HG02642 (cell line): Measurements from ENCODE around the gene CCKAR.
"Not testable (repeated sequence)": the region's sequence is repeated elsewhere in the genome, so short reads cannot be mapped to it uniquely, and the experiment has no call there.

Source experiments
- ATAC-seq: cut with Tn5 transposase; IDR thresholded peaks from one replicate; pipeline ENCODE4 v1.9.1; 2021; ENCODE audit warnings: mild to moderate bottlenecking; ENCODE audit not compliant: unreplicated experiment, poor library complexity

Gene CCKAR

GRCh38 chr4:26490111-26490959 is at the start of gene CCKAR:
TSS of gene CCKAR (minus strand) at chr4:26490484. CDS start at chr4:26490267, 217 bp downstream.
- no peak for ATAC-seq

DNA sequence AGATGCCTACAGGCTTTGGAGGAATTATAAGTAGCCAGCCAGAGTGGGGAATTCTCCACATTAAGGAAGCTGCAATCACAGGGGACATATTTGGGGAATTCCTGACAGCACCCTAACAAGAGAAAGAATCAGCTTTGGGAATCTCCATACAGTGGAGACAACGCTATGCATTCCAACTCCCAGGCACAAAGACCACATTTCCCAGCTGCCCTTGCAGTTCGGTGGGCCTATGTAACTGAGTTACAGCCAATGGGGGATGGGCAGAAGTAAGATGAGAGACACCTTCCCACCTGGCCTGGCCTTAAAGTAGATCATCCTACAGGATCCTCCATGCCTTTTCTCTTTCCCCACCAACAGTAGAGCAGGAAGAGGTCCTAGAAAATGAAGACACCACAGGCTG is 43.4 kb upstream of the CCKAR start:
- no peak for ATAC-seq

DNA sequence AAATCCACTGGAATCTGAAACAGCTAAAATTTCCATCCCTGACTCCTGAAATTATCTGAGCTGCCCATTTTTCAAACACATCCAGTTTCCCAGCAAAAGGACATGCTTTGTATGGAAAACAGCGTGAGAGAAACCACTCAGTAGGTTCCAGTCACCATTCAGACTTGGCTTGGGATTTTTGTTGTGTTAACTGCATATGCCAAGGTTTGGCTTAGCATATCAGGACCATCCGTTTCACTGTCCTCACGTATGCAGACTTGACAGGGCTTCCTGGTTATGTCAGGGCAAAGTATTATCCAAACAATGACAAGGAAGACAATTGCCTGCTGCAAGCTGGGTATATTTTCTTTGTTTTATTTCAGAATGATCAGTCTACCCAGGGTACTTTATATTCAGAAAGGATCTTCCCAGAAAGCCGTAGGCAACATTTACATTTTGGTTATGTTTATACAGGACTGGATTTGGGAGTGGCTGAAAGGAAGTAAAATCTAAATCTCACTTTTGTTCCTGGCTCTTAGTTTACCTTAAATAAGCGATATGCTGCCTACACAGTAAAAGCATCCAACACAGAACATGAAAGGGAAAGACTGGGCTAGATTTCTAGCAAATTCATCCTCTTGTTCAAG is 41.3 kb upstream of the CCKAR start:
- no peak for ATAC-seq

GRCh38 chr4:26530099-26530498 is 39.8 kb upstream of the CCKAR start:
- no peak for ATAC-seq

DNA sequence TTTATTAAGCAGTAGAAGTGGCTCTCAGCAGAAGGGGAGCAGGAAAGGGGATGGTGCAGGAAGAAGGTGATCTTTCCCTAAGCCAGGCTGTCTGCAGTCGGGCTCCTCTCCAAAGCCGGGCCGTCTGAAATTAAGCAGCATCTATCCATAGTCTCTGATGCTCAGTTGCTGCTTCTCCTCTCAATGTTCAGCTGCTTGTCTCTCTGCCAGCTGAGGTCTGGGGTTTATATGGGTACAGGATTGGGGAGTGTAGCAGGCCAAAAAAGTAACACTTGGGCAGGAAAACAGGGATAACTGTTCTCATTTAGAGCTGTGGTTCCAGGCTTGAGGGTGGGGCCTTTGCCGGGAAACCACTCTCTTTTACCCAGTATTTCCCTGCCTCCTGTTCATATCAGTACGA is 39.2 kb upstream of the CCKAR start:
- ATAC-seq, result no peak

DNA sequence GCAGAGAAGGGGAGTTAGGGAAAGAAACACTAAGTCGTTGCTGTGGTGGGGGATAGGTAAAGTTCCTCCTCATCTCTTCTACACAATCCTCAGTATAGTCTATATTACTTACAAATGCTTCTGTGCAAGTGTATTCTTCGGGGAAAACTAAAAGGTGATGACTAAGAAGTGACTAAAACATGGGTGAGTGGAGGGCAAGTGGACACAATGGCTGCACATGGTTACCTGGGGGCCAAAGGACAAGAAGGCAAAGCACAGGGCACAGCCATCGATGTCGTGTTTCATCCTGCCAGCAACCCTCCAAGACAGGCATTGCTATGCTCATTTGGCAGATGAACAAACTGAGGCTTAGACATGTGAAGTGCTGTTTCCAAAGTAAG is 35.5 kb upstream of the CCKAR start:
- no peak for ATAC-seq

- ATAC-seq, result no peak
Observed at GRCh38 chr4:26525136-26525770, 35.0 kb upstream of the CCKAR start.

DNA sequence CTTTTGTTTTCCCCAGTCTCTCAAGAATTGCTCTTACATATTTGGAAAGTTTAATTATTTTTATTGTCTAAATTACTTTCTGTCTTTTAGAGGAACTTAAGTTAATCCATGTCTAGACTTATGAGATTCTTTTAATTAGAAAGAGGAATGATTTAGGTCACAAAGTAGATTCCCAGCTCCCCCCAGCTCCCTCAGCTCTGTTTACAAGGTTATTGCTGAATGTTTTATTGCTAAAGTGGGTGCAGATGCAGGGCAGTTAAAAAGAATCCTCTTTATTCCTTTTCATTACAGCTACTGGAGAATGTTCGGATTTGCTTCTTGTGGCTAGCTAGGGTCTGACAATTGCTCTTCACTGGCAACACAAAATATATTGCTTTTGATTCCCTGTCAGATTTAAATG is 33.7 kb upstream of the CCKAR start:
- no peak for ATAC-seq

DNA sequence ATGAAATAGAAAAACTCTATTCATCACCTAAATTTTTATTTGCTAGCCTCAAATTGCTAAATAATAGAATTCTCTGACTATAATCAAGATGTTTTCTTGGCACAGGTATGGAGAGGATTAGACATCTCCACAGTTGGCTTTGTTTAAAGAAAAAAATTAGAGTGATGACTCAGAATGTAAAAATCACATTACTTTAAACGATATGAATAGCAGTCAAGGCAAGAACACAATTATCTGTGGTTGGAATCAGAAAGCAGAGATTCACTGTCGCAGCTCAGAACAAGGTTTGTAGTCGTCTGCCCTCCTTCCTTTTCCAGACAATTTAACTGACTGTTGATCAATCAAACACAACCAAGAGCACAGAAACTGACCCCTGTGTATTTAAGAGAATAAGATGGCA is 32.2 kb upstream of the CCKAR start:
- ATAC-seq, result no peak

DNA sequence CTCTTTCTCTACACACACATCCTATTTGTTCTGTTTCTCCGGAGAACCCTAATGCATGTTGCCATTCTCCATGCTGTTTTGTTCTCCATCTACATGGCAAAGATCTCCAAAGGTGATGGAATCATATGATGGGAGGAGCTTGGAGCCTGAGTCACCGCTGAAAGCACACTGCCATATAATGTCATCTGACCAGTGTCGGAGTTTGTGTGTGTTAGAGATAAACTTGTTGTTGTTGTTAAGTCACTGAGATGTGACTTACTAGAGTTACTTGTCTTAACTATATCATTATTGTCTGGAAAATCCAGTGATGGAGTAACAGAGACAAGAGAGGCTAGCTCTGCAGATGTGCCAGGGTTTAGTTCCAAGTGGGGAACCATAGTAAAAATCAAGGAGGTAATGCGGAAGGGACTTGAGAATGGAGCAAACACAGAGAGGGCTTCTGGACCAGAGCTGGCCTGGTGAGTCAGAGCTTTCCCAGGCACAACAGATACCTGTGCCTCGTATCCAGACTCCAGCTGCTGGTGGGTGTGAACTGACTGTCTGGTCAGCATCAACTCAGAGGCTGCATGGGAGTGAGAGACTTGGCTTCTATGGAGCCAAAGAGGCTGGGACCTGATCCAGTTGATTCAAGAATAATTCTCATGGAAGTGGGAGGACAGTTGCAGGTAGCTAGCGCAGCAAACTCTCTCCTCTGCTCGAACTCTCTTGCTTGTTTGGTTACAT is 30.6 kb upstream of the CCKAR start:
- no peak for ATAC-seq

DNA sequence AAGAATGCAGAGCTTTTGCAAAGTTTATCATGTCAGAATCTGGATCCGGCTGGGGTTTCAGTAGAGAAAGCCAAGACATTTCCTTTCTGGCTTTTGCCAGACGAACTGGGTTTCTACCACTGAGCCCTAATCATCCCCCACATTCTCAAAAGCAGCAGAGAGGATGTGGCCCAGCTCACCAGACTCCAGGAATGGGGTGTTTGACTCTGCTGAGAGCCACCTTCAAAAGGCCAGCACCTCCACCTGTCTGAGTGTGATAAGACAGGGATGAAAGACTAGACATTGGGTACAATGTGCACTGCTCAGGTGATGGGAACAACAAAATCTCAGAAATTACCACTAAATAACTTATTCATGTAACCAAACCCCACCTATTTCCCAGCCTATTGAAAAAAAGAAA is 25.7 kb upstream of the CCKAR start:
- no peak for ATAC-seq

GRCh38 chr4:26510334-26510964 is 20.2 kb upstream of the CCKAR start:
- no peak for ATAC-seq

GRCh38 chr4:26509681-26510333 is 19.5 kb upstream of the CCKAR start:
- no peak for ATAC-seq

DNA sequence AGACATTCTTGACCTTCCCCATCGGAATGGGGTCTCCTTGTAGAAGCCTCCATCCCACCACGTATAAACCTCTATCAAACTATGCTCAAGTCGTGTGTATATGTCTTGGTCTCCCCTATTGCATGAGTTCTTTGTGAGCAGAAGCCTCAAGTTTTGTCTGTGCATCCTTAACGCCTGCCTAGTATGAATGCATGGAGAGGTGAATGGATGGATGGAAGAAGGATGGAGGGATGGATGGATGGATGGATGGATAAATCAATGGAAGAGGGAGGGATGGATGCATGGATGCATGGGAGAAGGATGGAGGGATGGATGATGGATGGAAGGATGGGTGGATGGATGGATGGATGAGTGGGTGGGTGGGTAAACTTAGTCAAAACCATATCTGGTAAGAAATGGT is 17.0 kb upstream of the CCKAR start:
- no peak for ATAC-seq

- ATAC-seq, result no peak
Observed at GRCh38 chr4:26503844-26504243, 13.6 kb upstream of the CCKAR start.

GRCh38 chr4:26503427-26503826 is 13.1 kb upstream of the CCKAR start:
- ATAC-seq, result no peak

- ATAC-seq, result not testable (repeated sequence)
Observed at GRCh38 chr4:26500565-26500999, 10.3 kb upstream of the CCKAR start.

- no peak for ATAC-seq
Observed at GRCh38 chr4:26496207-26496783, 6.0 kb upstream of the CCKAR start.

DNA sequence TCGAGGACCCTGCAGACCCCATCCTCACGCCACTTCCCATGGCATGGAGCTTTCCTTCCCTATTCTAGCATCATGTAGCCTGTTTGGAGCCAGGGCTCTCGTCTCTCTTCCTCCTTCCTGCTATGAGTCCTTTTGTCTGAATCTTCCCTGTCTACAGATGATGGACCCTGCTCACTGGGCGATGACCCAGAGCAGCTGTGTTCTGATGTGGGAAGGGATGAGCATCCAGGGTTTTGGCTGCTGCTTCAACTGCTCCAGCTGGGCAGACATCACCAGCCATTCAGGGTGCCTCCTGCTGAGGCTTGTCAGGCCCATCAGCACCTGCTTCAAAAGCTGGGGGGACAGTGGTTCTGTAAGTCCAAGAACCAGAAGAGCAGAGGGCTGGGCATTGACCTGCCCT is 3.2 kb upstream of the CCKAR start:
- no peak for ATAC-seq
